WTC11 (cell line): ENCODE results near the gene RAB13.

Experiments used
- ATF1 ChIP-seq: sonication (generic); formaldehyde crosslinking; IDR thresholded peaks from 2 replicates; pipeline ENCODE4 v1.8.1; 2023; ENCODE audit warnings: mild to moderate bottlenecking, moderate library complexity, missing genetic modification reagents
- ATF3 ChIP-seq: sonication (generic); formaldehyde crosslinking; conservative IDR thresholded peaks from 2 replicates; pipeline ENCODE4 v1.8.1; 2022; ENCODE audit warnings: mild to moderate bottlenecking, missing genetic modification reagents
- CTCF ChIP-seq: fragments of 200-600 bp; IDR thresholded peaks from 2 replicates; pipeline ENCODE4 v1.8.0; 2022; ENCODE audit warnings: antibody characterized with exemption
- E2F4 ChIP-seq: sonication (generic); formaldehyde crosslinking; IDR thresholded peaks from 2 replicates; pipeline ENCODE4 v1.8.1; 2022; ENCODE audit warnings: low read depth, mild to moderate bottlenecking, moderate library complexity, missing genetic modification reagents, borderline replicate concordance
- ELF4 ChIP-seq: sonication (generic); formaldehyde crosslinking; IDR thresholded peaks from 2 replicates; pipeline ENCODE4 v1.8.1; 2022; ENCODE audit warnings: low read depth, mild to moderate bottlenecking, moderate library complexity, missing genetic modification reagents
- ESRRA ChIP-seq: sonication (generic); formaldehyde crosslinking; IDR thresholded peaks from 2 replicates; pipeline ENCODE4 v1.8.1; 2022; ENCODE audit warnings: mild to moderate bottlenecking, missing genetic modification reagents, borderline replicate concordance
- FOXJ3 ChIP-seq: sonication (generic); formaldehyde crosslinking; IDR thresholded peaks from 2 replicates; pipeline ENCODE4 v1.9.0; 2021; ENCODE audit warnings: missing genetic modification reagents, mild to moderate bottlenecking, borderline replicate concordance
- GTF2I ChIP-seq: fragments of 250-450 bp; sonication (Bioruptor Pico); conservative IDR thresholded peaks from 2 replicates; pipeline ENCODE4 v1.4.0; 2021; ENCODE audit warnings: mild to moderate bottlenecking
- NR1H2 ChIP-seq: sonication (generic); formaldehyde crosslinking; IDR thresholded peaks from 2 replicates; pipeline ENCODE4 v1.9.0; 2021; ENCODE audit warnings: mild to moderate bottlenecking, moderate library complexity, missing genetic modification reagents
- RELA ChIP-seq: sonication (generic); formaldehyde crosslinking; IDR thresholded peaks from 2 replicates; pipeline ENCODE4 v1.8.1; 2022; ENCODE audit warnings: missing genetic modification reagents, mild to moderate bottlenecking, borderline replicate concordance
- USF2 ChIP-seq: sonication (generic); formaldehyde crosslinking; IDR thresholded peaks from 2 replicates; pipeline ENCODE4 v1.8.1; 2023; ENCODE audit warnings: mild to moderate bottlenecking, missing genetic modification reagents, moderate library complexity
- ZNF512 ChIP-seq: sonication (generic); formaldehyde crosslinking; IDR thresholded peaks from 2 replicates; pipeline ENCODE4 v1.8.1; 2022; ENCODE audit warnings: missing genetic modification reagents, borderline replicate concordance

- TF ChIP-seq CTCF (no peak), USF2 (no peak), ZNF512 (CRISPR knock-in tag) (no peak), ATF3 (CRISPR knock-in tag) (no peak), FOXJ3 (CRISPR knock-in tag) (no peak), ESRRA (CRISPR knock-in tag) (no peak), ELF4 (no peak), RELA (CRISPR knock-in tag) (no peak), ATF1 (CRISPR knock-in tag) (no peak), E2F4 (CRISPR knock-in tag) (no peak), GTF2I (CRISPR knock-in tag) (no peak), NR1H2 (no peak)
Observed at GRCh38 chr1:153995202-153995601, 9.1 kb upstream of the RAB13 start.
